Measurements from ENCODE around the gene HTT. TPM values are rescaled to one million over a fixed set of nuclear protein-coding genes. Genes with fewer than 3 reads are reported as not detected.

Gene HTT
- total and polyA plus RNA-seq, 2 of the 8 experiments (the other 6 are each of a cell fraction or from before 2014, with no cell fraction given), result 24.0 to 71.0 TPM

DNA sequence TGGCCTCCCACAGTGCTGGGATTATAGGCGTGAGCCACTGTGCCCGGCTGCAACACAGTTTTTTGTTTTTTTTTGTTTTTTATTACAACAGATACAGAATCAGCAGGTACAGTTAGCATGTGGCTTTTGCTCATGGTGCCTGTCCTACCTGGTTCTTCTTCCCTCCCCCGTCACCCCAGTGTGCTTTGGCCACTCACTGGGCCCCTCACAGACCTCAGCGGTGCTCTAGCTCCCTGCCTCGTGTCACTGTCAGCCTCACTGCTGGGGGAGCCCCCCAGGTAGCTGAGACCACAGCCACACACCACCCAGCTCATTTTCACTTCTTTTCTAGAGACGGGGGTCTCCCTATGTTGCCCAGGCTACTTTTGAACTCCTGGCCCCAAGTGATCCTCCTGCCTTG, 38.8 kb upstream of the HTT start:
- H2BK20ac ChIP-seq (ENCODE audit: low read length), result no peak overlapping the region
- H4K91ac ChIP-seq (replicated peaks; ENCODE audit: insufficient read length, low read length), result no peak overlapping the region
- H3K27me3 ChIP-seq (replicated peaks in 1 of 4; ENCODE audit: control insufficient read depth in 3 of 4, extremely low read depth in 1 of 4, insufficient read depth in 3 of 4, low read length in 3 of 4), result no peaks in the 10 kb centered on the region; a peak in 2 of 7 replicates
- no peak overlapping the region for H2BK12ac ChIP-seq (ENCODE audit: low read depth, low read length)
- no peak overlapping the region for H2AK5ac ChIP-seq (ENCODE audit: low read depth, low read length)
- no peaks in the 10 kb centered on the region for H3K9me3 ChIP-seq (ENCODE audit: insufficient read depth in 2 of 2, low read depth in 1 of 2, low read length in 1 of 2)
- H3K23ac ChIP-seq (ENCODE audit: insufficient read length), result no peak overlapping the region
- FAIRE-seq (no peak), DNase-seq (ENCODE audit: low read depth in 1 of 2, low spot score in 2 of 2) (no peak)
- H2BK15ac ChIP-seq (ENCODE audit: low read length), result no peak overlapping the region
- H3K36me3 ChIP-seq (ENCODE audit: control insufficient read depth in 2 of 4, insufficient read depth in 4 of 4, low read length in 3 of 4), result no peaks in the 10 kb centered on the region
- H3K79me1 ChIP-seq (ENCODE audit: low read depth, low read length), result no peaks in the 10 kb centered on the region
- no peak overlapping the region for H2AFZ ChIP-seq (ENCODE audit: low read length)
- H3K27ac ChIP-seq (ENCODE audit: low read depth, low read length), result no peak overlapping the region
- no peaks in the 10 kb centered on the region for H3K23me2 ChIP-seq (ENCODE audit: low read depth, low read length)
- no peak overlapping the region for H4K8ac ChIP-seq (ENCODE audit: extremely low read depth, insufficient read depth, low read length)
- no peak overlapping the region for H2BK120ac ChIP-seq (replicated peaks; ENCODE audit: low read depth, low read length)
- TF ChIP-seq JUND (IDR thresholded peaks at IDR 0.05; ENCODE audit: low read length), result no peak
- no peak for TF ChIP-seq CREB1 (IDR thresholded peaks at IDR 0.05)
- TF ChIP-seq KDM1A (IDR thresholded peaks at IDR 0.05; ENCODE audit: borderline replicate concordance, low read length), result no peak
- TF ChIP-seq GTF2F1 (IDR thresholded peaks at IDR 0.05; ENCODE audit: borderline replicate concordance, low read depth, low read length), result no peak
- no peak for TF ChIP-seq SP2 (IDR thresholded peaks at IDR 0.05; ENCODE audit: low read length)
- no peak for TF ChIP-seq CHD1 (IDR thresholded peaks at IDR 0.05; ENCODE audit: low read depth, low read length)
- no peak overlapping the region for H2BK5ac ChIP-seq (ENCODE audit: low read depth, low read length)
- no peaks in the 10 kb centered on the region for H3K4me1 ChIP-seq (replicated peaks in 1 of 4; ENCODE audit: control insufficient read depth in 3 of 4, insufficient read depth in 4 of 4, low read length in 3 of 4)
- H4K20me1 ChIP-seq (replicated peaks in 1 of 2; ENCODE audit: control insufficient read depth in 1 of 2, insufficient read depth in 2 of 2, low read length in 2 of 2), result no peaks in the 10 kb centered on the region
- no peak overlapping the region for H3K56ac ChIP-seq (replicated peaks; ENCODE audit: insufficient read length, low read depth, low read length)
- no peak overlapping the region for H4K5ac ChIP-seq (ENCODE audit: insufficient read length, low read depth, low read length)
- WGBS, 2 experiments (ENCODE audit: extremely low coverage in 1 of 2, insufficient coverage in 1 of 2, insufficient read length in 1 of 2, insufficient replicate concordance in 2 of 2, low coverage in 1 of 2, low lambda C conversion rate in 2 of 2, missing lambda C conversion rate in 1 of 2), result 94% methylated on average over 6 of the region's 6 CpGs; no CpG with 5 or more reads in 1 of the 2 experiments
- no peak overlapping the region for H3K18ac ChIP-seq (ENCODE audit: extremely low read depth, low read length)
- CTCF ChIA-PET (ENCODE audit: partially characterized antibody), result interaction anchor here (1.4 to 12.5 kb wide), 7 partner anchors 12 to 62 kb away, joined by 3 to 89 read pairs (median 5); no protein-coding TSS in a partner anchor
- no peak overlapping the region for H3K4me2 ChIP-seq (ENCODE audit: insufficient read depth in 1 of 2, low read depth in 2 of 2, low read length in 2 of 2)
- H3K4ac ChIP-seq (replicated peaks; ENCODE audit: insufficient read length, low read depth, low read length), result no peak overlapping the region
- no peaks in the 10 kb centered on the region for H3K79me2 ChIP-seq (ENCODE audit: control insufficient read depth in 1 of 2, insufficient read depth in 2 of 2, low read length in 2 of 2)
- no peak overlapping the region for H3K14ac ChIP-seq (ENCODE audit: insufficient read length)
- H3K4me3 ChIP-seq (ENCODE audit: extremely low read depth in 1 of 4, insufficient read depth in 2 of 4, low read depth in 3 of 4, low read length in 4 of 4), result no peak overlapping the region
- POLR2A ChIA-PET (ENCODE audit: partially characterized antibody), result interaction anchor here (0.7 kb wide), 1 partner anchor 11 kb away, joined by 3 read pairs; no protein-coding TSS in a partner anchor
- H3K9ac ChIP-seq (replicated peaks in 1 of 4; ENCODE audit: extremely low read depth in 1 of 4, low read depth in 3 of 4, low read length in 3 of 4), result no peak overlapping the region
